DLD1 (cell line): ENCODE measurements around the gene GALC.

ENCODE experiments used
- in situ Hi-C: cut with HindIII; loops from 2 replicates; pipeline ENCODE4 v1.10.0; 2017; ENCODE audit warnings: low sequenced_read_pairs

Gene GALC

DNA sequence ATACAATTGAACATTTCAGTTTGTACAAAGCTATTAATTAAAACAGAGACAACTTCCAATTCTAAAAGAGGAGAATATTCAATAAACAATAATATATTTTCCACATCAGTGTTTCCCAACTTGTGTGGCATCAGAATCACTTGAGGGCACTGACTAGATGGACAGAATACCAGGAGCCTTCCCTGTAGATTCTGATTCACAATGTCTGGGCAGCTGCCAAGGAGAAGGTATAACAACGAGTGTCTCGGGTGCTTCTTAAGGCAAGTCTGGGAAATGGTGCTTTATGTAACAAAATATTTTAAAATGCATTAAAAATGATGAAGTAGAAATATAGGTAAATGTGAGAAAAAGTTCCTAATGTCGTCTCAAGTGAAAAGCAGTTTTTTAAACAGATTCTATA is 26.2 kb downstream of the GALC start:
- in situ Hi-C loops: no loop called here

- in situ Hi-C loops: no loop called here
These were observed 31.7 kb downstream of the GALC start for GRCh38 chr14:87961246-87961645.

- in situ Hi-C loops: no loop called here
These were observed 32.8 kb downstream of the GALC start for GRCh38 chr14:87960013-87960787.

DNA sequence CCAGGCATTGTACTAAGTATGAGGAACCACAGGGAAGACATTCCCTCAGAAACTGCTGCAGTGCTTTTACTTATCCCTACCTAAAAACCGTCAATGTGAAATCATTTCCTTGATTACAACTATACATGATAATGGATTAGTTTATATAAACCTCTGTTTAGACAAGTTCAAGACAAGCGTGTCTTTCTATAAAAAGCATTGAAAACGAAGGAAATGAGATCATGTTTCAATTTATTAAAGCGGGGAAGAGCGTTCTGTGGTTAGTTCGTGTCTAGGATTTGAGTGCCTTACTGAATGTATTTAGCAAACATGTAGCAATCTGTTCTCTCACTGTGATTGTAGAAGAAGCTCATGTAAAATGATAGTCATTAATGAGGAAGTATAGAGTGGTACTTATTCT is 37.5 kb downstream of the GALC start:
- in situ Hi-C loops: no loop called here

DNA sequence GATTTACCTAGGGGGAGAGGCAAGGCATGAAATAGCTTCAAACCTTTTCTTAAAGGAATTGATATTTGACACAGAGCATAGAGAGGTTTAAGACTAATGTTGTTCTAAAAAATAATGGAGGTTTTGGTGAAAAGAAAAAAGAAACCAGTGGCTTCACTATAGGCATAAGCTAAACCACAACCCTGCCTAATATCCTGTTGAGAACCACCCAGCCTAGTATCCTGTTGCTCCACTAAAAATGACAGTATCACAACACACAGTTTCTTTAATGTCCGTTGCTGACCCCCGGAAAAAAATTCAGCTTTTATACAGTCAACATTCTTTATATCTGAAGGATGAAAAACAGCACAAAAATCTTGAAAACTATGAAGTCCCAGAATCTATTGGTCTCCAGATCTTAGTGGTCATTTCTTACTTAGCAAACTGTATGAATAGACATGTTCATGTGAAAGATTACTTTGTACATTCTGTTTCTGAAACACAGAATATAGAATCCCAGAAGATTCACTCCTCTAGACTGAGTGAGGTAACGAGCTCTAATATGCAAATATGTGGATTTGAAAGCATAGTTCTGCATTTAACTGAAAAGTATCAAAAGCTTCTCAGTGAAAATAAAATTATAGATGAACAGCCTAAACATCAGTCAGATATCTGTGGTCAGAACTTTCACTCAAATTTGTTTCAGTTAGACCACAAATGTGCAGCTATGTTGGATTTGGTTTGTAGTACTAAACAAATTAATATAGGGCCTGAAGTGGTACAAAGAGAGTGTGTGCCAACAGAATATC is 40.5 kb downstream of the GALC start:
- in situ Hi-C loops: no loop called here

DNA sequence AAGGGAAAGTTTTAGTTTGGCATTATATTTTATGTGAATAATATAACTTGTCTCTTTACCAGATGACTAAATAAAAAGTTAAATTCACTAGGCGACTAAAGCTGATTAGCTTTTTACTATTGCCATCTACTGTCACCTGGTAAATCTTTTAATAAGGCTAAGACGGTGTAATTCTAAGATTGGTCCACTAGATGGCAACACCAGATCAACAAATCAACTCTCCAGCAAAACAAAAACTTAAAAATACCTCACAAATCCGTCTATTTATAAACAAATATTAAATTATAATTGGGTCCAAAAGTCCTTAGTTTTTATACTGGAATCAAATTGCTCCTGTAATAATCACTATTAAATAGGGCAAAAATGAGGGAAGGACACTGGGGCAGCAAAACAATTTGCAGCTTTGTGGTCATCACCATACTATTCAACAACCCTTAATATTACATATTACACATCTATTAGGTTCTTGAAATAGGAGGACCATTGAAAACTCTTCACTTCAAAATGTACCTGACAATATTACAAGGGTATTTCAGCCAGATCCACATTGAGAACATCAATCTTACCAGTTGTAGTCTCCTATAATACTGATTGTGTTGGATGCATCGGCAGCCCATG is 47.9 kb downstream of the GALC start:
- in situ Hi-C loops: no loop called here

DNA sequence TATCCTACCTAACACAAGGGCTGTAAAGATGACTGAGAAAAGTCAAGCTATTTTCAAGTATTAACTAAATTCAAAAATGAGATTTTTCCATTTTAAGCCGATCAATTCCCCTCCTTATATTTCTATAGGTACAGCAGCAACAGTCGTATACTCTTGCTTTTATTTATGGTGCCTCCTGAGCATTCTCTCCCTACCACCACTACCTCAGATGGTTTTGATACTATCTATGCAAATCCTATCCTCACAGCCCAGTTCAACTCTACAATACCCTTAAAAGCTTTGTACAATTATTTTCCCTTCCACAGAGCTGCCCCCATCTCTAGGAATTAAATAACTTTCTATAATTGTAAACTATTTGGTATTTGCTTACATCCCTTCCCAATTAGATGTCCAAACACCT is 52.1 kb downstream of the GALC start:
- in situ Hi-C loops: no loop called here

GRCh38 chr14:87940382-87940781 is 52.6 kb downstream of the GALC start:
- in situ Hi-C loops: no loop called here

- in situ Hi-C loops: no loop called here
These were observed 57.1 kb downstream of the GALC start for GRCh38 chr14:87935886-87936285.

DNA sequence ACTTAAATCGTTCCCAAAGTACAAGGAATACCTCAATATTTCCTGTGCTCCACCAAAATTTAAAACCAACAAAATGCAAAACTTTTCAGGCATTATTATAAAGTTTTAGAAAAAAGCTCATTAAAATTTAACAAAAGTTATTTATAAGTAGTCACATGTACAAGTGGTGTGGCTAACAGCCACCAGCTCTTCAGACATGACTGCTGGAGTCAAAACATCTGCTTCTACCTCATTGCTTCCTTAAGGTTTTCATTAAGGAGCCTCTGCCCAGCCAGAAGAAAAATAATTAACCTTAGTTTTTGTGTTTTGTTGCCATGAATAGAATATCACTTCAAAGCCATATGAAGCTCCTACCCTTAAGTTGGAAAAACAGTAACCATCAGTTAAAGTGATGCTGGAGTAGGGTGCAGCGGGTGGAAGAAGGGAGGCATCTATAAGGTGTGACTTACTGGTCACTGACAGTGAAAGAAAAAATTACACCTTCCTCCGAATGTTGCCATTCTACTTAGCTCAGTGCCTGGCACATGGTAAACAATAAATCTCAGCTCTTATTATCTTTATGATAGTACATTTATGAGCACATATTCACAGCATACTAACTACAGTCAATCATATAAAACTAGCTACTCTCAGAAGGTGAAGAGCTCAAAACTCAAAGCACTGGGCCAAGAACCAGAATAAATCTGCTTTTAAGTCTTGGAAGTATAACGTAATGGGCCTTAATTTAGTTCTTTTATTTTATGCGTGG is 57.7 kb downstream of the GALC start:
- in situ Hi-C loops: no loop called here

- in situ Hi-C loops: no loop called here
These were observed 58.8 kb downstream of the GALC start for GRCh38 chr14:87934185-87934584.

DNA sequence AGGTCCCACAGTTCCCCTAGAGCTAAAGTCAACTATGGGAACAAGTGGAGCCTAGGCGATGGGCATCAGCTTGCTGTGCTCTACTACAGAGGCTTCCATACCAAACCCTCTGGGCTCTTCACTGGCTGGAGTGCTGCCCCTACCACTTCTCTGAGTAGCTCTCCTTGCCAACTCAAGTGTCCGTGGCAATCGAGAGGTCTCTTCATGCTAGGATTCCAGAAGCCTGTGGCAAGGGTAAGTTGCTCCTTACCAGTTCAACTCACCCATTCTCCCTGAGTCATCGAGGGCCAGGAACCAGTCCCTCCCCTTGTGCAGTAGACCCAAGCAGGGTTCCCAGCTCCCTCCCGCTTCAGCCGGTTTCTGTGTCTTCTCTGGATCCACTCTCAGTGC is 76.1 kb downstream of the GALC start:
- in situ Hi-C loops: no loop called here

GRCh38 chr14:87916103-87916885 is 76.7 kb downstream of the GALC start:
- in situ Hi-C loops: no loop called here

- in situ Hi-C loops: no loop called here
These were observed 84.4 kb downstream of the GALC start for GRCh38 chr14:87908550-87908949.

GRCh38 chr14:87901652-87902051 is 91.3 kb downstream of the GALC start:
- in situ Hi-C loops: no loop called here

- in situ Hi-C loops: no loop called here
These were observed 91.7 kb downstream of the GALC start for GRCh38 chr14:87901236-87901635.

DNA sequence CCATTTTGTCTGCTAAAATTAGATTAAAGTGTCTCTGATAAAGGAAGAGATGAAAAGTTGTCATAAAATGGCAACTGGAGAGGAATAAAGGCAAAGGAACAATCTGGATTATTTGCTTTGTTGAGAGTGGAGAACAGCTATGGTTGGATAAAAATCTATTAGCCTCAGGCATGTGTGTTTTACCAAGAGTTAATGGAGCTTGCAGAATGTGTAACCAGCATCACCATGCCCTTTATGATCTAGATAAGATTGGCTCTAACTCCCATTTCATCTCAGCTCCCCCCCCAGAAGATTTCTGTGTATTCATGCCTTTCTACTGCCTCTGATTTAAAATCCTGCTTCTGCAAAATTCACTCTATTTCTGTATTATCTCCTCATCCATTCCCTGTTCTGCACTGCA is 93.8 kb downstream of the GALC start:
- in situ Hi-C loops: no loop called here

DNA sequence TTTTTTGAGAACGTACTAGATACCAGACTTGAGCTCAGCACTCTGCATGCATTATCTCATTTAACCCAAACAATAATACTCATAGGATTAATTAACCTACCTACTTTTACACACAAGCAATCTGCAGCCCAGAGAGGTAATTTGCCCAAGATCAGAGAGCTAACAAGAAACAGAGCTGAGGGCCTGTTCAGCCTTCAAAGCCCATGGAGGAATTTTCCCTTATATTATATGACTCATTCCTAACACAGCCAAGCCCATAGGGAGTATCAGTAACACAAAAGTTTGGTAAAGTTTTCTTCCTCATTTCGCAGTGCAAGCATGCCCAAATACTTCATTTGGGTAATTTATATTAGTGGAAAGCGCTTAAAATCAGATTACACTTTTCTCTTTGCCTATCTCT is 94.7 kb downstream of the GALC start:
- in situ Hi-C loops: no loop called here

DNA sequence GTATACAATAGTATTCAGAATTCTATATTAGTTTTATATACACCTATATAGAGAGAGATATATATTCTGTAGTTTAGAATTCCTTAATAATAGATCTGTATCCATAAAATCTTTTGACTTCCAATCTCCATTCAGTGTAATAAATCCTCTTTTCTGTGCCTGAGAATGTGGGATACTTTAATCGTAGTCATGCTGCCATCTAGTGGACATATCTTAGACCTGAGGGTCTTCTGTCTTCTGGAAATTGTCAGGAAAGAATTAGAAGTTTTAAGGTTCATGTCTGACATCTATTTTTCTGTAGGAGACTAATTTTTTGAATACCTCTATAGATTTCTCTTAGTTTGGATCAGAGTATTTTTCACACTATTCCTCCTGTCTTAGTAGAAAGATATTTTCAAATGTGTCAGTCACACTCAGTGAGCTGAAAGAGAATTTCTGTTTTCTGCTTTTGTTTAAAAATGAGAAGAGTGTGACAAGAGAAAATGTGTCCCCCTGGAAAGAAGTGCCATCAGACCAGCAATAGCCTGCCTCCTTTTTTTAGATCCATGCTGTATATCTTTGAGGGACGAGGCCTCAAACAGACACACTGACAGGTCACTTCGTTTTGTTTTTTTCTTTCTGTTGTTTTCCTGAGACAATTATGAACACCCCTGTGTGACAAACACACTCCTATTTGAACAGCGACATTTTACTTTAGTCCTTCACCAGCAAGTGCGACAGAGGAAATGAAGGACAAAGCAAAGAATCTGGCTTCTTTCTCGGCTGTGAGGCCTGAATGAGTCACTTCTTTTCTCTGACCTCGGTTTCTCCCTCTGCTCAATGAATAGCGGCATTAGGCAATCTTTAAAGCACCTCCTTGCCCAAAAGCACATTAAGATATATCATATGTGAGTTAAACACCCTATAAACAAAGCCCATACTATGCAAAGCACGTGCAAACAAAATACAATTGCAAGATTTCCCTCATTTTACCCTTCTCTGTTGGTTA is 96.3 kb downstream of the GALC start:
- in situ Hi-C loops: no loop called here
